T-cell (primary cell): ENCODE results near the gene CTNNBIP1. TPM values are rescaled to one million over a fixed set of nuclear protein-coding genes. Genes with fewer than 3 reads are reported as not detected.

ENCODE experiments used
- ATAC-seq, 4 experiments: fragments of 200-7000 bp in 3 of 4; fragments of 150-1000 bp in 1 of 4; cut with Tn5 transposase; replicated peaks in 1 of 4; 1 replicate in 3 of 4; 2 replicates in 1 of 4; pipeline ENCODE4 v1.10.0; 2021; ENCODE audit warnings: moderate library complexity in 3 of 4, mild to moderate bottlenecking in 2 of 4, moderate number of reproducible peaks in 1 of 4
- CTCF ChIA-PET, 2 donors: fragments of 300-600 bp; sonication (Branson Sonifier 250); formaldehyde crosslinking; loops; one replicate each; lab custom pipeline; 2022; ENCODE audit warnings: antibody characterized with exemption in 2 of 2; lab: Charles Lee
- POLR2A ChIA-PET, 2 donors: fragments of 300-600 bp; sonication (Branson Sonifier 250); formaldehyde crosslinking; loops; one replicate each; lab custom pipeline; 2022; ENCODE audit warnings: antibody characterized with exemption in 2 of 2; lab: Charles Lee
- DNase-seq, 35 experiments: peaks; one replicate each; pipeline versions ENCODE4 v3.0.0 to v3.0.0-alpha.2; 2013 to 2023
- H3K27ac ChIP-seq: one replicate; pipeline ENCODE4 v1.5.1; 2013; ENCODE audit warnings: low read length
- H3K27me3 ChIP-seq, 2 experiments: replicated peaks in 1 of 2; 1 replicate in 1 of 2; 2 replicates in 1 of 2; pipeline versions ENCODE4 v1.6.1 to v1.7.0; 2013; ENCODE audit warnings: low read length in 1 of 2, mixed read lengths in 1 of 2; ENCODE audit not compliant: control insufficient read depth in 2 of 2, insufficient read depth in 2 of 2; ENCODE audit errors: extremely low read depth in 1 of 2
- H3K36me3 ChIP-seq, 2 donors: 1 replicate in 1 of 2; 2 replicates in 1 of 2; pipeline versions ENCODE4 v1.6.1 to v1.7.0; 2013; ENCODE audit warnings: low read length in 1 of 2; ENCODE audit not compliant: control insufficient read depth in 2 of 2, insufficient read depth in 1 of 2; ENCODE audit errors: extremely low read depth in 1 of 2
- H3K4me1 ChIP-seq, 2 experiments: 1 replicate in 1 of 2; 2 replicates in 1 of 2; pipeline versions ENCODE4 v1.6.1 to v1.7.0; 2013; ENCODE audit warnings: low read length in 2 of 2, mixed read lengths in 1 of 2; ENCODE audit not compliant: insufficient read depth in 2 of 2, control insufficient read depth in 1 of 2; ENCODE audit errors: extremely low read depth in 1 of 2
- H3K4me3 ChIP-seq, 2 donors: 1 replicate in 1 of 2; 2 replicates in 1 of 2; pipeline versions ENCODE4 v1.5.1 to v1.7.0; 2013; ENCODE audit warnings: mild to moderate bottlenecking in 2 of 2, low read length in 1 of 2, moderate library complexity in 1 of 2; ENCODE audit not compliant: control insufficient read depth in 1 of 2; ENCODE audit errors: extremely low read depth in 1 of 2
- H3K9me3 ChIP-seq: 2 replicates; pipeline ENCODE4 v1.7.0; 2013
- H3K27ac Mint-ChIP-seq, 2 donors: one replicate each; pipeline ENCODE4 v1.8.0; 2020 to 2021; ENCODE audit warnings: mild to moderate bottlenecking in 2 of 2, mixed read lengths in 2 of 2
- H3K27me3 Mint-ChIP-seq, 2 donors: one replicate each; pipeline ENCODE4 v1.8.0; 2021 to 2022; ENCODE audit warnings: mixed read lengths in 2 of 2
- H3K36me3 Mint-ChIP-seq: one replicate; pipeline ENCODE4 v1.8.0; 2021; ENCODE audit warnings: mixed read lengths
- H3K4me1 Mint-ChIP-seq, 3 donors: one replicate each; pipeline ENCODE4 v1.8.0; 2020 to 2022; ENCODE audit warnings: mixed read lengths in 3 of 3, mild to moderate bottlenecking in 1 of 3
- H3K4me3 Mint-ChIP-seq, 3 donors: one replicate each; pipeline ENCODE4 v1.8.0; 2020 to 2022; ENCODE audit warnings: mild to moderate bottlenecking in 3 of 3, mixed read lengths in 3 of 3, moderate library complexity in 3 of 3
- H3K9me3 Mint-ChIP-seq, 3 donors: one replicate each; pipeline ENCODE4 v1.8.0; 2020 to 2022; ENCODE audit warnings: mixed read lengths in 3 of 3
- whole genome bisulfite sequencing: methylation state at CpG from one replicate; pipeline ENCODE4 v1.1.5; 2013; ENCODE audit warnings: missing lambda C conversion rate; ENCODE audit not compliant: insufficient coverage; 5-methylcytosine and 5-hydroxymethylcytosine counted together
- total RNA-seq, 35 experiments: library from RNA in 6 of 35; stranded (reverse) in 6 of 35; fragments of 120-200 nt in 1 of 35; gene quantifications; one replicate each; pipeline versions ENCODE4 v1.2.1 to v1.2.4 and lab custom pipeline; 2013 to 2026

CTNNBIP1 gene
- total RNA-seq, 5 donors from 2014 or later (not counting 1 experiment from before 2014, with no cell fraction given) = 9.1 to 11.1 (median 9.6) TPM

DNA sequence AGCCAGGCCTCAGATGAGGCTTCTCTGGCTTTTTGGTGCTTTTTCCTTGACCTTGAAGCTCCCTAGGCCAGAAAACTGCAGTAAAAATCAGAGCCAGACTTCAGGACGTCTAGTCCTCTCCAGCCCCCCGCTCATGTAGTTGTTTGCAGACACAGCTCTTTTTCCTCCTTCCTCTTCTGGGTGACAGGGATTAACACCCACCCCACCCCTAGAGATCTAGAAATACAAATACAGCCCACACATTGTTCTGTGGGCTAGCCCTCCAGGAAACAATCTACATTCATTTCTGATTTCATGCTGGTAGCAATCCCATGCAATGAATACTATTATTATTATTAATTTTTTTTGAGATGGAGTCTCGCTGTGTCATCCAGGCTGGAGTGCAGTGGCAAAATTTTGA is 76.4 kb downstream of the CTNNBIP1 start:
- Mint-ChIP-seq H3K27me3 (no peaks in the 10 kb centered on the region), H3K4me1 (peaks cover 0 to 6% (median 0%) of the 10 kb centered on the region in 3 donors), H3K9me3 (no peaks in the 10 kb centered on the region), H3K4me3 (no peak overlapping the region), H3K27ac (no peak overlapping the region), H3K36me3 (no peaks in the 10 kb centered on the region)
- ChIA-PET CTCF (interaction anchor here in 1 of 2 donors (0.7 kb wide), 1 partner anchor 29 kb away, joined by 5 read pairs; no protein-coding TSS in a partner anchor), POLR2A (no interaction called here)
- H3K27ac ChIP-seq = no peak overlapping the region
- 86% methylated on average over 2 of the region's 3 CpGs for WGBS
- H3K4me3 ChIP-seq = no peak overlapping the region
- H3K4me1 ChIP-seq = peaks cover 0 to 7% of the 10 kb centered on the region in 2 experiments
- no peaks in the 10 kb centered on the region for H3K9me3 ChIP-seq
- ATAC-seq (no peak), DNase-seq (no peak)
- peaks cover 0 to 4% of the 10 kb centered on the region in 2 experiments for H3K27me3 ChIP-seq
- no peaks in the 10 kb centered on the region for H3K36me3 ChIP-seq

DNA sequence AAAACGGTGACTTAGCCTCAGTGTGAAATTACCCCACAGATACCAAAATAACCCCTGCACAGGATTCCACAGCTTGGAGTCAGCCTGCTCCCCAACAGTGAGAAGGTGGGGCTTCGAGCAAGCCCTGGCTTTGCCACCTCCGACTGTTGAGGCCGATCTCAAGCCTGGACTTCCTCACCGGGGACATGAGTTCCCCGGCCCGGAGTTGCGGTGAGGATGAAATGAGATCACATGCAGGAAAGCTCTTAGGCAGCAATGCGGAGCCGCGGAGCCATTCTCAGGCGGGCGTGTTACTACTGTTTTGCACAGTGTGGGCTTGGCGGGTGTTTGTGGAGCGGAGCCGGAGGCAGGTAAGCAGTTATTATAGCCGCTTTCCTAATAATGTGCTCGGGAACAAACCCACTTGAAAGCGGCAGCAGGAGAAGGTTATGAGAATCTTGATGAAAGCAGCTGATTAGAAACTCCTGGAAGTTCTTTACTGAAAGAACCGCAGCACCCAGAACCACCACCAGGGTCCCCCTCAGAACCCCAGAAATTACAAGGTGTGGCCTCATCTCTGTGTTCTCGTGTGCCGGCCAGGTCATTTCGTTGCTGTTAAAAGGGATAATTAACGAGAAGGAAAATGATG is 82.4 kb downstream of the CTNNBIP1 start:
- 88% methylated on average over 16 of the region's 24 CpGs for WGBS
- H3K9me3 ChIP-seq = no peaks in the 10 kb centered on the region
- ATAC-seq = no peak
- H3K36me3 ChIP-seq = no peaks in the 10 kb centered on the region
- peak overlapping the region in 1 of 3 donors; percentile 2 for H3K4me3 Mint-ChIP-seq
- H3K4me3 ChIP-seq = no peak overlapping the region
- no peaks in the 10 kb centered on the region for H3K36me3 Mint-ChIP-seq
- H3K27me3 ChIP-seq = no peaks in the 10 kb centered on the region
- no peaks in the 10 kb centered on the region for H3K9me3 Mint-ChIP-seq
- ChIA-PET CTCF (no interaction called here), POLR2A (interaction anchor here in 1 of 2 donors (0.6 kb wide), 1 partner anchor 41 kb away, joined by 4 read pairs; no protein-coding TSS in a partner anchor)
- no peak overlapping the region for H3K27ac ChIP-seq
- peaks cover 2 to 23% of the 10 kb centered on the region in 2 experiments for H3K4me1 ChIP-seq
- peak in 2 of 35 experiments; percentile 11 to 24 for DNase-seq
- H3K27ac Mint-ChIP-seq = peak overlapping the region; percentile 25 to 31
- H3K27me3 Mint-ChIP-seq = no peaks in the 10 kb centered on the region
- peaks cover 19 to 33% (median 21%) of the 10 kb centered on the region in 3 donors for H3K4me1 Mint-ChIP-seq

DNA sequence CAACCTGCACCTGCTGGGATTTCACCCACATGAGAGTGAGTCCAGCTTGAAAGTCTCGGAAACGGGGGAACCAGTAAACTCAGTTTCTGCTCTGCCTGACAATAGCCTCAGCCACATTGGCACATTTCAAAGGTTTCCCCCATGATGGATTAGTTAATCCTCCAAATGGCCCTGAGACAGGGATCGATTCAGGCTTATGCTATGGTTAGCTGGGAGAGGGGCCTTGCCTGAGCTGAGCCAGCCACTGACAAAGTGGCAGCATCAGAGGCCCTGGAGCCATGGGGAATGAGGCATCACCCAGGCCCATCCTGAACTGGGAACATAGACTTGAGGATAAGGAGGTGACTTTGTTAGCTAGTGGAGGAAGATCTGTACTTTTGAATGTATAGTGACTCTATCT is 83.5 kb downstream of the CTNNBIP1 start:
- Histone ChIP-seq H3K9me3 (no peaks in the 10 kb centered on the region), H3K36me3 (no peaks in the 10 kb centered on the region), H3K4me1 (peaks cover 13 to 29% of the 10 kb centered on the region in 2 experiments), H3K27me3 (no peaks in the 10 kb centered on the region), H3K27ac (no peak overlapping the region), H3K4me3 (no peak overlapping the region)
- Mint-ChIP-seq H3K27ac (peak overlapping the region; percentile 89 to 92), H3K27me3 (no peaks in the 10 kb centered on the region), H3K4me1 (peaks cover 28 to 44% (median 31%) of the 10 kb centered on the region in 3 donors), H3K9me3 (no peaks in the 10 kb centered on the region), H3K36me3 (no peaks in the 10 kb centered on the region), H3K4me3 (no peak overlapping the region)
- ChIA-PET CTCF (interaction anchor here in 1 of 2 donors (0.6 to 2.0 kb wide), 3 partner anchors 41 to 220 kb away, joined by 3 to 8 read pairs (median 3); no protein-coding TSS in a partner anchor), POLR2A (interaction anchor here in 1 of 2 donors (0.7 kb wide), 1 partner anchor 12 kb away, joined by 8 read pairs; no protein-coding TSS in a partner anchor)
- WGBS = 100% methylated on average over 2 of the region's 3 CpGs
- no peak for ATAC-seq
- no peak for DNase-seq

DNA sequence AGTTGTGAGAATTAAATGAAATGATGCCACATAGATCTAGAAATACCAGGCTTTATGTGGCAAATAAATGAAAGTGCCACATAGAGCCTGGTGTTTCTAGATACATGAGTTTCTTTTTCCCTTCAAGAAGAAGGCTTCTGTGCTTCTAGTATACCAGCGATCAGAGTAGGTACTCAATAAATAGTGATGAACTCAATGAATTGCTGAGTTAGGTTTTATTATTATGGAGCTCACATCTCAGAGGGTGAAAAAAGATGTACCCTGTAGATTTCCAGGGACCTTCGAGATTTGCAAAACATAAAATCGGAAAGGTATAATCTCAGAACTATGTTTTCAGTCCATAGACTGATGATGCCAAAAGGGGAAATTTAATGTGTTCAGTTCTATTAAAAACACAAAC is 84.0 kb downstream of the CTNNBIP1 start:
- WGBS = no CpG with 5 or more reads among the region's 3 CpGs
- peak overlapping the region; percentile 89 to 92 for H3K27ac Mint-ChIP-seq
- POLR2A ChIA-PET = interaction anchor here in 1 of 2 donors (1.1 kb wide), 1 partner anchor 25 kb away, joined by 3 read pairs; no protein-coding TSS in a partner anchor

DNA sequence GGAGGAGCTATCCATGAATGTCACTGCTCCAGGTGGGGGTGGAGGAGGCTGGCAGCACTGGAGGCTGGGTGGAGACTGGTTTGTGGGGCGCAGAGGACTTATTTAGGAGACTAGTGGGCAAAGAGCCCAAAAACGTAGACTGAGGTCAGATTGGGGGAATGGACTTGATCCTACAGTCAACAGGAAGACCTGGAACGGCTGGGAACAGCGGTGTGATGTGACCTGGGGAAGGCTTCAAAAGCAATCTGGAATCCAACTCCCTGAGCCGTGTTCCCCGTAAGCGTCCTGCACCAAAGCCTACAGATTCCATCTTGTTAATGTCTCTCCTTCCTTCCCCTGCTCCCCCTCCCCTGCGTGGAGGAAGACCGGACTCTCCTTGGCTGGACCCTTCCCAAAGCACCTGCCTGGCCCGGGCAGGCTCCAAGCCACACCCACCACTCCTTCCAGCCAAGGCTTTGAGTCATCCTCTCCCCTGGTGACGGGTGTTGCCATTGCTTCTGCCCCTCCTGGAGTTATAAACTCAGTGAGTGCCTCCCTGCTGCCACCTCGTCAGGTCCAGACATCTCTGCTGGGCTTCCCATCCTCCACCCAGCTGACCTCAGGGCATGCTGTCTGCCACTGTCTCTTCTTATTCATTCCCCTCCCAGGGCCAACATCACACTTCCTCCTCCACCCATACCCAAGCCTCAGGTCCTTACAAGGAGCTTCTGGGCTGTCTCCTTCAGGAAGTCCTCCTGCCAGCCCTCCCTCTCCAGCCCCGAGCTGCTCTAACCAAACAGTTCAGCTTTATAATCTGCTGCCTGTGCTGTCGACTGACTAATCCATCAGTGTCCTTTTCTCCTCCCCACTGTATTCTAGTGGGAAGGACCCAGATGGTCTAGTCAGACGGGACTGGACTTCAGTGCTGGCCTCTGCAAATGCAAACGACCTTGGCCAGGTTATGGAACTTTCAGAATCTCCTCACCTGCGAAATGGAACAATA is 84.7 kb downstream of the CTNNBIP1 start:
- Mint-ChIP-seq H3K36me3 (no peaks in the 10 kb centered on the region), H3K4me3 (peak overlapping the region; percentile 61 to 92 (median 77)), H3K27me3 (no peaks in the 10 kb centered on the region), H3K4me1 (peaks cover 36 to 54% (median 41%) of the 10 kb centered on the region in 3 donors), H3K27ac (peak overlapping the region; percentile 89 to 92), H3K9me3 (no peaks in the 10 kb centered on the region)
- 35% methylated on average over 12 of the region's 17 CpGs for WGBS
- POLR2A ChIA-PET = interaction anchor here in 1 of 2 donors (1.1 kb wide), 1 partner anchor 25 kb away, joined by 3 read pairs; no protein-coding TSS in a partner anchor
- no peaks in the 10 kb centered on the region for H3K36me3 ChIP-seq
- peak overlapping the region; percentile 71 for H3K27ac ChIP-seq
- no peaks in the 10 kb centered on the region for H3K9me3 ChIP-seq
- DNase-seq (peak in 16 of 35 experiments; percentile 6 to 63 (median 18)), ATAC-seq (peak; percentile 8 to 36 (median 12))
- H3K4me1 ChIP-seq = peaks cover 17 to 32% of the 10 kb centered on the region in 2 experiments
- CTCF ChIA-PET = interaction anchor here (0.5 to 2.0 kb wide), 3 partner anchors 40 to 949 kb away, joined by 3 to 8 read pairs (median 5); no protein-coding TSS in a partner anchor
- no peak overlapping the region for H3K4me3 ChIP-seq
- no peaks in the 10 kb centered on the region for H3K27me3 ChIP-seq

More for the DNA sequence above, 84.0 kb downstream of the CTNNBIP1 start:
- peak overlapping the region; percentile 61 to 92 (median 77) for H3K4me3 Mint-ChIP-seq
- peaks cover 29 to 47% (median 34%) of the 10 kb centered on the region in 3 donors for H3K4me1 Mint-ChIP-seq
- H3K27me3 Mint-ChIP-seq = no peaks in the 10 kb centered on the region
- ATAC-seq (no peak), DNase-seq (no peak)
- CTCF ChIA-PET = interaction anchor here (0.5 to 2.0 kb wide), 3 partner anchors 41 to 950 kb away, joined by 3 to 8 read pairs (median 5); no protein-coding TSS in a partner anchor
- H3K9me3 Mint-ChIP-seq = no peaks in the 10 kb centered on the region
- Histone ChIP-seq H3K27ac (peak overlapping the region; percentile 71), H3K36me3 (no peaks in the 10 kb centered on the region), H3K9me3 (no peaks in the 10 kb centered on the region), H3K4me3 (no peak overlapping the region), H3K27me3 (no peaks in the 10 kb centered on the region), H3K4me1 (peaks cover 15 to 30% of the 10 kb centered on the region in 2 experiments)
- no peaks in the 10 kb centered on the region for H3K36me3 Mint-ChIP-seq
